Transverse colon (tissue), 4 donors: ENCODE data around the gene KCNJ6. TPM values are rescaled to one million over a fixed set of nuclear protein-coding genes. Genes with fewer than 3 reads are reported as not detected.

Source experiments
- DNase-seq: peaks from one replicate; pipeline ENCODE4 v3.0.0-alpha.2; 2019
- H3K27ac ChIP-seq, 4 donors: fragments of 200-600 bp; sonication (generic); 2 replicates each; pipeline ENCODE4 v1.5.1; 2016 to 2018; ENCODE audit warnings: inconsistent platforms in 4 of 4
- H3K27me3 ChIP-seq: fragments of 200-600 bp; sonication (generic); 2 replicates; pipeline ENCODE4 v1.5.1; 2017; ENCODE audit warnings: inconsistent platforms
- H3K36me3 ChIP-seq, 4 donors: fragments of 200-600 bp; sonication (generic); 2 replicates each; pipeline ENCODE4 v1.5.1; 2017 to 2019; ENCODE audit warnings: inconsistent platforms in 4 of 4
- H3K4me1 ChIP-seq, 4 donors: fragments of 200-600 bp; sonication (generic); 2 replicates each; pipeline ENCODE4 v1.5.1; 2017 to 2020; ENCODE audit warnings: inconsistent platforms in 4 of 4
- H3K4me3 ChIP-seq, 4 donors: fragments of 200-600 bp; sonication (generic); 1 replicate in 1 of 4; 2 replicates in 3 of 4; pipeline versions ENCODE4 v1.5.1 to v1.6.1; 2017 to 2019; ENCODE audit warnings: inconsistent platforms in 4 of 4
- H3K9me3 ChIP-seq, 2 donors: fragments of 200-600 bp; sonication (generic); 2 replicates each; pipeline ENCODE4 v1.5.1; 2017 to 2019; ENCODE audit warnings: inconsistent platforms in 2 of 2
- EP300 ChIP-seq: sonication (generic); formaldehyde crosslinking; IDR thresholded peaks from one replicate; pipeline ENCODE4 v1.6.1; 2017; ENCODE audit warnings: antibody characterized with exemption, low read depth
- POLR2A ChIP-seq: fragments of 450-650 bp; IDR thresholded peaks from one replicate; pipeline ENCODE4 v1.6.1; 2016; ENCODE audit warnings: antibody characterized with exemption, mild to moderate bottlenecking, moderate library complexity
- POLR2AphosphoS5 ChIP-seq, 3 donors: sonication (generic); formaldehyde crosslinking; IDR thresholded peaks; one replicate each; pipeline ENCODE4 v1.6.1; 2016; ENCODE audit warnings: antibody characterized with exemption in 3 of 3
- whole genome bisulfite sequencing, 2 donors: methylation state at CpG; one replicate each; pipeline ENCODE4 v1.1.5; 2018; ENCODE audit warnings: low coverage in 1 of 2; 5-methylcytosine and 5-hydroxymethylcytosine counted together
- in situ Hi-C, 4 donors: fragments of 200-750 bp; cut with MboI; loops; one replicate each; pipeline versions ENCODE4 v1.15.0 to v1.15.1; 2017; ENCODE audit warnings: low sequenced_read_pairs in 3 of 4, low pct_ligation_motif_present in 1 of 4, low pct_unique_long_range_greater_than_20kb in 1 of 4
- intact Hi-C: fragments of 100-400 bp; cut with DNase I; formaldehyde crosslinking; loops from one replicate; pipeline ENCODE4 v1.15.1; 2023; ENCODE audit warnings: low total_unique reads
- total RNA-seq, 4 donors: library from RNA; depleted of rRNA; stranded (reverse); fragments of >200 nt; gene quantifications; one replicate each; pipeline ENCODE4 v1.1.0, GENCODE V29; 2016
- TF ChIP-seq, protein P1 (sequence below), 5 experiments: fragments of 200-600 bp in 3 of 5; fragments of 450-650 bp in 2 of 5; sonication (generic) in 3 of 5; IDR thresholded peaks; 1 replicate in 2 of 5; 2 replicates in 3 of 5; pipeline ENCODE4 v1.5.1; 2016 to 2017; ENCODE audit warnings: antibody characterized with exemption in 5 of 5, inconsistent platforms in 3 of 5, mild to moderate bottlenecking in 2 of 5, moderate library complexity in 1 of 5

Gene KCNJ6
- total RNA-seq, 4 donors from 2014 or later, result 0.14 to 0.16 TPM; not detected in 2

DNA sequence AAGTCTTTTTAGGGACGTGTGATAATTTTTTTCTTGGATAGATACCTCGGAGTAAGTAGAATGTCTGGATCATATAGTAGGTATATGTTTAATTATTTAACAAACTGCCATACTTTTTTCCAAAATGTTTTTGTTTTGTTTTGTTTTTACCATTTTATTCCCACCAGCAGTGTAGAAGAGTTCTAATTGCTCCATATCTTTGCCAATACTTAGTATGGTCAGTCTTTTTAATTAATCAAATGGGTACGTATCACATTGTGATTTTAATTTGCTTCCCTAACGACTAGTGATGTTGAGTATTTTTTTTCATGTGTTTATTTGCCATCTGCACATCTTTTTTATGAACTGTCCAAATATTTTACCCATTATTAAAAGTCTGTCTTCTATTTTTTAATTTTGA lies 23.6 kb upstream of the KCNJ6 start:
- in situ Hi-C loops (no loop called here), intact Hi-C loops (no loop called here)
- Histone ChIP-seq H3K36me3 (no peaks in the 10 kb centered on the region), H3K27me3 (no peaks in the 10 kb centered on the region), H3K4me3 (no peak overlapping the region), H3K4me1 (no peaks in the 10 kb centered on the region), H3K27ac (no peak overlapping the region), H3K9me3 (no peaks in the 10 kb centered on the region)
- DNase-seq, result no peak
- TF ChIP-seq, protein P1, sequence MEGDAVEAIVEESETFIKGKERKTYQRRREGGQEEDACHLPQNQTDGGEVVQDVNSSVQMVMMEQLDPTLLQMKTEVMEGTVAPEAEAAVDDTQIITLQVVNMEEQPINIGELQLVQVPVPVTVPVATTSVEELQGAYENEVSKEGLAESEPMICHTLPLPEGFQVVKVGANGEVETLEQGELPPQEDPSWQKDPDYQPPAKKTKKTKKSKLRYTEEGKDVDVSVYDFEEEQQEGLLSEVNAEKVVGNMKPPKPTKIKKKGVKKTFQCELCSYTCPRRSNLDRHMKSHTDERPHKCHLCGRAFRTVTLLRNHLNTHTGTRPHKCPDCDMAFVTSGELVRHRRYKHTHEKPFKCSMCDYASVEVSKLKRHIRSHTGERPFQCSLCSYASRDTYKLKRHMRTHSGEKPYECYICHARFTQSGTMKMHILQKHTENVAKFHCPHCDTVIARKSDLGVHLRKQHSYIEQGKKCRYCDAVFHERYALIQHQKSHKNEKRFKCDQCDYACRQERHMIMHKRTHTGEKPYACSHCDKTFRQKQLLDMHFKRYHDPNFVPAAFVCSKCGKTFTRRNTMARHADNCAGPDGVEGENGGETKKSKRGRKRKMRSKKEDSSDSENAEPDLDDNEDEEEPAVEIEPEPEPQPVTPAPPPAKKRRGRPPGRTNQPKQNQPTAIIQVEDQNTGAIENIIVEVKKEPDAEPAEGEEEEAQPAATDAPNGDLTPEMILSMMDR (IDR thresholded peaks at IDR 0.05), result no peak
- TF ChIP-seq EP300 (no peak), POLR2A (no peak)
- WGBS, 2 donors, result 62 to 70% methylated on average over 4 of the region's 4 CpGs

DNA sequence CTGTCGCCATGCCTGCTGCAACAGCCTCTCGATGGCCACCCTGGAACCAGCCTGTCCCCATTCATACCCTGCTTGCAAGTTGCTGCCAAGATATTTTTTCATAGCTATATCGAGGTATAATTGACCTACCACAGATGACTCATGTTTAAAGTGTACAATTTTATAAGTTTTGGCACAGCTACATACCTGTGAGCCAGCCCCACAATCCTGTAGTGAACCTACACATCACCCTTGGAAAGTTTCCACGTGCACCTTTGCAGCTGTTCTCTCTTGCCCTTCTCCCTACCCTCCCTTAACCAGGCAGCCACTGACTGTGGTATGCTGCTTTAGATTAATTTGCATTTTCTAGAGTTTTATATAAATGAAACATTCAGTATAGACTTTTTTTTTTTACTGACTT lies 23.0 kb upstream of the KCNJ6 start:
- DNase-seq, result peak; percentile 19
- Histone ChIP-seq H3K27me3 (no peaks in the 10 kb centered on the region), H3K36me3 (no peaks in the 10 kb centered on the region), H3K4me1 (no peaks in the 10 kb centered on the region), H3K27ac (no peak overlapping the region), H3K4me3 (no peak overlapping the region), H3K9me3 (no peaks in the 10 kb centered on the region)
- in situ Hi-C loops (no loop called here), intact Hi-C loops (no loop called here)
- 49 to 67% methylated on average over 3 to 4 of the region's 4 CpGs for WGBS, 2 donors
- TF ChIP-seq, protein P1 (IDR thresholded peaks at IDR 0.05), result no peak
- no peak for TF ChIP-seq POLR2AphosphoS5 (IDR thresholded peaks at IDR 0.05)
- no peak for TF ChIP-seq POLR2A
- no peak for TF ChIP-seq EP300

DNA sequence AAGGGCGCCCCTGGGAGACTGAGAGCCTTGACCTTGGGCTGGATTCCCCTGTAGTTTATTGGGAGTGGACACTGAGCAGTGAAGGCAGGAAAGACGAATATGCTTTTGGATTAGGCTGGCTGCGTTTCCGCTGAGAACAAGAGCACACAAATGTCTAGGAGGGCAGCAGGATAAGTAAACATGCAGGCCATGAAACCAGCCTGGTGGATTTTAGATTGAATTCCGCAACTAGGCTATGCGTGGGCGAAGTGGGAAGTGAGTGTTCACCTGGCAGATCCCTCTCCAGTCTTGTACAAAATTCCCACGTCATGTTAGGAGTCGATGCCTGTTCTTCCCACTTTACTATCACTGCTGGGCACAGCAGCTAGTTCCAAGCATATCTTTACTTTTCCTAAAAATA lies 21.4 kb upstream of the KCNJ6 start:
- Histone ChIP-seq H3K4me3 (no peak overlapping the region), H3K9me3 (peaks cover 0 to 7% of the 10 kb centered on the region in 2 donors), H3K27me3 (no peaks in the 10 kb centered on the region), H3K36me3 (no peaks in the 10 kb centered on the region), H3K27ac (no peak overlapping the region), H3K4me1 (no peaks in the 10 kb centered on the region)
- DNase-seq, result no peak
- no peak for TF ChIP-seq POLR2A
- TF ChIP-seq EP300, result no peak
- TF ChIP-seq, protein P1 (IDR thresholded peaks at IDR 0.05), result no peak
- TF ChIP-seq POLR2AphosphoS5 (IDR thresholded peaks at IDR 0.05), result no peak
- 46 to 55% methylated on average over 5 to 9 of the region's 9 CpGs for WGBS, 2 donors
- in situ Hi-C loops (no loop called here), intact Hi-C loops (no loop called here)

DNA sequence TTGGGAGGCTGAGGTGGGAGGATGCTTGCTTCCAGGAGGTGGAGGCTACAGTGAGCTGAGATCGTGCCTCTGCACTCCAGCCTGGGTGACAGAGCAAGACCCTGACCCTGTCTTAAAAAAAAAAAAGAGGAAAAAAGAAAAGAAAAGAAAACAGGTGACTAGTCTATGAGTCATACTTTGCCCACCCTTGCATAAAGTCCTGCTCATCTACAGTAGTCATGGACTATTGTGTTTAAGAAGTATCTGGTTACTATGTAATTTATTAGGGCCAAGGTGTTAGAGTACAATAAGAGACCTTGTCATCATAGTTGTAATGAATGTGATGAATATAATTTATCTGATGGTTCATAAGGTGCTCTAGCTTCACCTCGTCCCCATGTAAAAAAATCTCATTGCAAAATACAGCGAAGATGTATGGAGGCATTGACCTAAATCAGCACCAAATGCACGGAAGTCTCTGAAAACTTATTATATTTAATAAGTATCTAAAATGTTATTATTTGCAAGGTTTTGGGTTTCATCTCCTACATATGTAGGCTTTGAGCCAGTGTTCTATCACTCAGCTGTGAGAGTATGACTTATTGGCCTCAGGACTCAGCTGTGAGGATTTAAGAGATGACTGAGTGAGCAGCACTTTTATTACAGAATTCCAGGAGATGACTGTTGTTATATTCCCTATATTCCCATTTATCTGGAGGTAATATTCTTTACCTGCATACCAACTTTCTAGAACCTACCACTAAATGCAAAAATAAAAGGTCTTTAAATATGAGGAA lies 19.9 kb upstream of the KCNJ6 start:
- Histone ChIP-seq H3K27me3 (no peaks in the 10 kb centered on the region), H3K27ac (no peak overlapping the region), H3K4me1 (no peaks in the 10 kb centered on the region), H3K4me3 (no peak overlapping the region), H3K9me3 (peaks cover 0 to 7% of the 10 kb centered on the region in 2 donors), H3K36me3 (no peaks in the 10 kb centered on the region)
- DNase-seq, result no peak
- in situ Hi-C loops (no loop called here), intact Hi-C loops (no loop called here)
- TF ChIP-seq POLR2AphosphoS5 (IDR thresholded peaks at IDR 0.05) (no peak), EP300 (no peak), POLR2A (no peak)
- TF ChIP-seq, protein P1 (IDR thresholded peaks at IDR 0.05), result no peak
- WGBS, 2 donors, result 83 to 86% methylated on average over 3 to 4 of the region's 4 CpGs
